Muscle of leg (tissue), 11 donors: Measurements from ENCODE around the gene SLIT1. TPM values are rescaled to one million over a fixed set of nuclear protein-coding genes. Genes with fewer than 3 reads are reported as not detected.

Source experiments
- DNase-seq: peaks from one replicate; pipeline ENCODE4 v3.0.0; 2013
- H3K27ac ChIP-seq: one replicate; pipeline ENCODE4 v1.5.1; 2013; ENCODE audit warnings: mild to moderate bottlenecking, low read length, control low read depth
- H3K27me3 ChIP-seq: one replicate; pipeline ENCODE4 v1.6.1; 2013; ENCODE audit warnings: low read length; ENCODE audit not compliant: control insufficient read depth, insufficient read depth
- H3K36me3 ChIP-seq: one replicate; pipeline ENCODE4 v1.6.1; 2013; ENCODE audit warnings: low read length; ENCODE audit not compliant: control insufficient read depth, insufficient read depth
- H3K4me1 ChIP-seq: one replicate; pipeline ENCODE4 v1.6.1; 2013; ENCODE audit warnings: low read length; ENCODE audit not compliant: control insufficient read depth, insufficient read depth
- H3K4me3 ChIP-seq: one replicate; pipeline ENCODE4 v1.5.1; 2013; ENCODE audit warnings: low read length, control low read depth
- H3K9me3 ChIP-seq: replicated peaks from 2 replicates; pipeline ENCODE4 v1.6.1; 2013; ENCODE audit warnings: low read depth, low read length; ENCODE audit not compliant: control insufficient read depth
- WGBS: methylation state at CpG from one replicate; pipeline ENCODE4 v1.1.5; 2013; ENCODE audit warnings: missing lambda C conversion rate; ENCODE audit not compliant: insufficient coverage; 5-methylcytosine and 5-hydroxymethylcytosine counted together
- polyA plus RNA-seq, 8 donors: library from polyadenylated mRNA; unstranded; fragments of 120-200 nt; gene quantifications; one replicate each; pipeline versions ENCODE4 v1.2.1 to v1.2.3, GENCODE V29; 2013; ENCODE audit warnings: inconsistent platforms in 1 of 8, low replicate concordance in 1 of 8; ENCODE audit not compliant: insufficient read length in 8 of 8, insufficient read depth in 1 of 8
- total RNA-seq: library from RNA; stranded (reverse); fragments of 120-200 nt; gene quantifications from one replicate; pipeline ENCODE4 v1.2.4, GENCODE V29; 2013

The SLIT1 gene
- total and polyA plus RNA-seq, 9 donors = 0.35 to 1.4 (median 1.1) TPM

DNA sequence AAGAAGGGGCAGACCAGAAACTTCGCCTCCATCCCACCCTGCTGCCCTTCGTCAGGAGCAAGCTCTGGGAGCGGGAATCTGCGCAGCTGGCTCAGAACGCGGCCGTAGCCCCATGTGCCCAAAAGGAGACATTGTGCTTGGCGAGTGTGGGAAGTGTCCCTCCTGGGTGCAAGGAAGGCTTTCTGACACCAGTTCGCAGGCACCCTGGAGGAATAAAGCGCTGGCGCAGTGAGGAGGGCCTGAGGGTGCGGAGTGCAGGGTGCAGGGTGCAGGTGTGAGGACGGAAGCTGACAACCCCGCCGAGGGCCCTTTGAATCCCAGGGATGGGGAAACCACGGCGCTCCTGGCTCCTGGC is 811 bp downstream of the SLIT1 start:
- no peak overlapping the region for H3K4me3 ChIP-seq
- no peaks in the 10 kb centered on the region for H3K9me3 ChIP-seq
- H3K27me3 ChIP-seq = peaks cover 68% of the 10 kb centered on the region
- H3K27ac ChIP-seq = no peak overlapping the region
- peaks cover 27% of the 10 kb centered on the region for H3K4me1 ChIP-seq
- DNase-seq = no peak
- no peaks in the 10 kb centered on the region for H3K36me3 ChIP-seq
- 8% methylated on average over 15 of the region's 17 CpGs for WGBS

GRCh38 chr10:97183314-97183713 is 2.4 kb downstream of the SLIT1 start:
- 100% methylated on average over 1 of the region's 3 CpGs for WGBS
- Histone ChIP-seq H3K27me3 (peaks cover 75% of the 10 kb centered on the region), H3K4me1 (peaks cover 27% of the 10 kb centered on the region), H3K36me3 (no peaks in the 10 kb centered on the region), H3K9me3 (no peaks in the 10 kb centered on the region), H3K4me3 (no peak overlapping the region), H3K27ac (no peak overlapping the region)
- no peak for DNase-seq

DNA sequence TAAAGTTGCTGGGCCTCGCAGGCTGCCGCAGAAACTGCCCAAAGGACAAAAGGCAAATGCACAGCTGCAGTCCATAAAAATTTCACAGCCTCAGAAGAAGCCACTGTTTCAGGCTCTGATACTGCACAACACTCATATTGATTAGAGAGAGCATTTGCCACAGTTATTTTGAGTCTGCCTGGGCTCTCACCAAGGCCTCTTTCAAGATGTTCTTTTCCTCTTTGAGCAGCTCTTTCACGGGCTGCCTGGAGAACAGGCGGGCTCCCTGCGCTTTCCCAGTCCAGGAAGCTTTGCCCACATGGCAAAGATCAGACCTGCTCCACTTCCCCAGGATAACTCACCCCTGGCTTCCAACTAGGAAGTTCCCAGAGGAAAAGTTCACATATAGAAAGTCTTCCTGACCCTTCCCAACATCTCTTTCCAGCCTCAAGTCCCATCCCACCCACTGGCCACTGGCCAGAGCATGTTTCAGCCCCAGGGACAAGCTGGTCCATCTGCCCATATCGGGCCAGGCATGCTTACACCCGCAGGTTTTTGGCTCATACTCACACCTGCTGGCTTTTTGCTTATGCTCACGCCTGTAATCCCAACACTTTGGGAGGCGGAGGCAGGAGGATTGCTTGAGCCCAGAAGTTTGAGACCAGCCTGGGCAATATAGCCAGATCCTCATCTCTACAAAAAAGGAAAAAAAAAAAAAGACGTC is 3.3 kb downstream of the SLIT1 start:
- Histone ChIP-seq H3K4me1 (peaks cover 19% of the 10 kb centered on the region), H3K9me3 (no peaks in the 10 kb centered on the region), H3K4me3 (no peak overlapping the region), H3K27ac (no peak overlapping the region), H3K27me3 (peaks cover 70% of the 10 kb centered on the region), H3K36me3 (no peaks in the 10 kb centered on the region)
- WGBS = 72% methylated on average over 7 of the region's 10 CpGs
- no peak for DNase-seq

GRCh38 chr10:97180986-97181385 is 4.8 kb downstream of the SLIT1 start:
- 68% methylated on average over 5 of the region's 10 CpGs for WGBS
- peaks cover 57% of the 10 kb centered on the region for H3K27me3 ChIP-seq

DNA sequence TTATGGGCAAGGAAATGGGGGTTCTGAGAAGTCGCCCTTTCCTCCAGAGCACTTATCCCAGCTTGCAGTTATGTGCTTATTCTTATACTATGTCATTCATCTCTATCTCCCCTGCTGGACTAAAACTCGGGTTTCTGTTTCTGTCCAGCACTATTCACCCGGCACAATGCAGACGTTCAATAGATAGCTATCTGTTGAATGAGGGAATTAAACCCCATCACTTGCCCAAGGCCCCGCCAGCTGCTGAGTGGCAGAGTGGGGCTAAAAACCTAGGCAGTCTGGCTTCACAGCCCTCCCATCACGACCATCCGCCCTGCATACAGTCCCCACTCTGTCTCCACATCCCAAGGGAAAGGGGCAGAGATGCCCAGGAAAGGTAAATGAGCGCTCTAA is 5.4 kb downstream of the SLIT1 start:
- WGBS = no CpG with 5 or more reads among the region's 8 CpGs
- Histone ChIP-seq H3K9me3 (no peaks in the 10 kb centered on the region), H3K36me3 (no peaks in the 10 kb centered on the region), H3K4me1 (peaks cover 13% of the 10 kb centered on the region), H3K4me3 (no peak overlapping the region), H3K27me3 (peaks cover 51% of the 10 kb centered on the region), H3K27ac (no peak overlapping the region)
- no peak for DNase-seq

More at GRCh38 chr10:97180986-97181385, 4.8 kb downstream of the SLIT1 start:
- H3K36me3 ChIP-seq = no peaks in the 10 kb centered on the region
- peaks cover 15% of the 10 kb centered on the region for H3K4me1 ChIP-seq
- H3K9me3 ChIP-seq = no peaks in the 10 kb centered on the region
- no peak for DNase-seq
- H3K27ac ChIP-seq = no peak overlapping the region
- H3K4me3 ChIP-seq = no peak overlapping the region

- peak; percentile 37 for DNase-seq
- Histone ChIP-seq H3K27me3 (peaks cover 46% of the 10 kb centered on the region), H3K4me3 (no peak overlapping the region), H3K27ac (no peak overlapping the region), H3K4me1 (peaks cover 9% of the 10 kb centered on the region), H3K9me3 (no peaks in the 10 kb centered on the region), H3K36me3 (no peaks in the 10 kb centered on the region)
- WGBS = 2% methylated on average over 15 of the region's 26 CpGs
Measured at GRCh38 chr10:97179731-97180362, 5.9 kb downstream of the SLIT1 start.

GRCh38 chr10:97179311-97179710 is 6.4 kb downstream of the SLIT1 start:
- no CpG with 5 or more reads among the region's 6 CpGs for WGBS
- Histone ChIP-seq H3K9me3 (no peaks in the 10 kb centered on the region), H3K36me3 (no peaks in the 10 kb centered on the region), H3K4me3 (no peak overlapping the region), H3K27ac (no peak overlapping the region), H3K27me3 (peaks cover 41% of the 10 kb centered on the region), H3K4me1 (peaks cover 9% of the 10 kb centered on the region)
- no peak for DNase-seq

DNA sequence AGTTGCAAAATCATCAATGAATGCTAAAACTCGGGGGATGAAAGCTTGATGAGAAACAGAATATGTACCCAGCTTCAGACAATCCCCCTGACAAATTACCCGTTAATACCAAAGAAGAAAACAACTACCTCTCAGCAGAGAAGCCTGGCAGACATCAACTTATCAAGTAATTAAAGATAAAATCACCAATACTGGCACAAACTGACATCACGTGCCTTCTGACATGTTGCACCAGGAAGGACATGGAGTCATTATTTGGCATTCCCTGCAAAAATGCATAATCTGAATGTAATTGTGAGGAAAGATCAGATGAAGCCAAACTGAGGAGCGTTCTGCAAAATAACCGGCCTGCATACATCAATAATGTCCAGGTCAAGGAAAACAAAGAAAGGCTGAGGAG is 7.7 kb downstream of the SLIT1 start:
- DNase-seq = no peak
- 45% methylated on average over 4 of the region's 5 CpGs for WGBS
- Histone ChIP-seq H3K4me1 (peaks cover 9% of the 10 kb centered on the region), H3K4me3 (no peak overlapping the region), H3K27ac (no peak overlapping the region), H3K27me3 (peaks cover 30% of the 10 kb centered on the region), H3K9me3 (no peaks in the 10 kb centered on the region), H3K36me3 (no peaks in the 10 kb centered on the region)

DNA sequence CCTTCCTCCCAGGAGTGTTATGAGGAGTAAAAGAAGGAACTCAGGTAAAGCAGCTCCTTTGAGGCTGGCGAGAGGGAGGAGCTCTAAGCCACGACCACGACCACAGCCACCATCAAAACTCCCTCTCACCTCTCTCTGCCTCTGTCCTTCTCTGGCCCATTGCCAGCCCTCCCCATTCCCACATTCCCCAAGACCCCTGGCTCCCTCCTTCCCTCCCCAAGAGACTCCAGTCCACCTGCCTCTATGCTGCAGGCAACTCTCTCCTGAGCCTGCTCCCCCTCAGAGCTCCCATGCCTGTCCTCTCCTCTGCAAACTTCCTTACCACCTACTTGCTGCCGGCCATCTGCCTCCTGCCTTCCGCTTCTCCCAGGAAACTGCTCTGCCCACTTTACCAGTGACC is 9.5 kb downstream of the SLIT1 start:
- H3K27me3 ChIP-seq = peaks cover 24% of the 10 kb centered on the region
- H3K36me3 ChIP-seq = no peaks in the 10 kb centered on the region
- WGBS = 63% methylated on average over 5 of the region's 5 CpGs
- H3K4me3 ChIP-seq = no peak overlapping the region
- no peaks in the 10 kb centered on the region for H3K9me3 ChIP-seq
- no peak overlapping the region for H3K27ac ChIP-seq
- H3K4me1 ChIP-seq = peaks cover 9% of the 10 kb centered on the region
- DNase-seq = no peak

- Histone ChIP-seq H3K27me3 (peaks cover 24% of the 10 kb centered on the region), H3K36me3 (no peaks in the 10 kb centered on the region), H3K4me3 (no peak overlapping the region), H3K9me3 (no peaks in the 10 kb centered on the region), H3K4me1 (peaks cover 14% of the 10 kb centered on the region), H3K27ac (no peak overlapping the region)
- 93% methylated on average over 3 of the region's 4 CpGs for WGBS
- DNase-seq = no peak
Measured at GRCh38 chr10:97175586-97175985, 10.2 kb downstream of the SLIT1 start.
